Heart left ventricle (tissue), 16 donors: ENCODE data around the gene ODF4. TPM values are rescaled to one million over a fixed set of nuclear protein-coding genes. Genes with fewer than 3 reads are reported as not detected.

Source experiments
- ATAC-seq, 4 donors: fragments of 200-7000 bp; cut with Tn5 transposase; one replicate each; pipeline ENCODE4 v1.9.1; 2020 to 2022; ENCODE audit warnings: moderate library complexity in 4 of 4, mild to moderate bottlenecking in 3 of 4, moderate number of reproducible peaks in 1 of 4
- DNase-seq, 5 donors: peaks; one replicate each; pipeline ENCODE4 v3.0.0-alpha.2; 2020
- H3K27ac ChIP-seq, 12 donors: fragments of 200-600 bp; sonication (generic) in 4 of 12; one replicate each; pipeline versions ENCODE4 v1.5.0 to v1.8.0; 2016 to 2022; ENCODE audit warnings: mild to moderate bottlenecking in 2 of 12
- H3K27me3 ChIP-seq, 9 donors: fragments of 200-600 bp; sonication (generic) in 2 of 9; one replicate each; pipeline versions ENCODE4 v1.5.1 to v1.8.0; 2016 to 2022; ENCODE audit warnings: mild to moderate bottlenecking in 3 of 9
- H3K36me3 ChIP-seq, 9 donors: fragments of 200-600 bp; sonication (generic) in 2 of 9; one replicate each; pipeline versions ENCODE4 v1.5.0 to v1.8.0; 2018 to 2022; ENCODE audit warnings: mild to moderate bottlenecking in 2 of 9
- H3K4me1 ChIP-seq, 12 donors: fragments of 200-600 bp; sonication (generic) in 4 of 12; one replicate each; pipeline versions ENCODE4 v1.5.0 to v1.8.0; 2016 to 2022; ENCODE audit warnings: mild to moderate bottlenecking in 3 of 12
- H3K4me3 ChIP-seq, 12 donors: fragments of 200-600 bp; sonication (generic) in 4 of 12; one replicate each; pipeline versions ENCODE4 v1.5.0 to v1.8.0; 2017 to 2022; ENCODE audit warnings: mild to moderate bottlenecking in 9 of 12, moderate library complexity in 4 of 12
- H3K9me3 ChIP-seq, 12 donors: fragments of 200-600 bp; sonication (generic) in 4 of 12; one replicate each; pipeline versions ENCODE4 v1.5.0 to v1.8.0; 2016 to 2022; ENCODE audit warnings: mild to moderate bottlenecking in 1 of 12
- CTCF ChIP-seq, 12 donors: fragments of 200-600 bp; sonication (generic) in 4 of 12; IDR thresholded peaks; one replicate each; pipeline versions ENCODE4 v1.5.0 to v1.8.0; 2018 to 2022; ENCODE audit warnings: antibody characterized with exemption in 12 of 12, mild to moderate bottlenecking in 5 of 12
- POLR2A ChIP-seq, 2 donors: fragments of 450-650 bp; IDR thresholded peaks; one replicate each; pipeline ENCODE4 v1.6.1; 2017; ENCODE audit warnings: antibody characterized with exemption in 2 of 2, mild to moderate bottlenecking in 2 of 2, moderate library complexity in 2 of 2
- WGBS, 4 donors: extraction: QIAGEN DNeasy Blood & Tissue Kit in 2 of 4; methylation state at CpG; one replicate each; pipeline versions ENCODE4 v1.1.5 to v1.1.7; 2013 to 2018; 5-methylcytosine and 5-hydroxymethylcytosine counted together
- intact Hi-C, 10 donors: fragments of 100-400 bp; cut with DNase I; formaldehyde crosslinking; loops; one replicate each; pipeline versions ENCODE4 v1.11.1 to v1.14.2; 2022
- long read RNA-seq, 3 donors: library from polyadenylated mRNA; unstranded; transcript quantifications; one replicate each; pipeline ENCODE4 v2.0.0, GENCODE V29; 2020 to 2021
- polyA plus RNA-seq, 2 donors: library from polyadenylated mRNA; stranded (reverse); fragments of 200-250 nt; gene quantifications; one replicate each; pipeline ENCODE4 v1.2.3, GENCODE V29; 2013
- total RNA-seq, 9 donors: library from RNA; depleted of rRNA in 2 of 9; stranded (reverse); fragments of >200 nt in 2 of 9; fragmentation: NEBNext Ultra II Directional in 3 of 9; extraction: Animal tissue kit (Norgen Biotek cat#: 25700) in 3 of 9; gene quantifications; one replicate each; pipeline versions ENCODE4 v1.1.0 to v1.2.4, GENCODE V29; 2016 to 2023
- donor health status: ischemic (EF 13 %, LVEDD 7.1; RV severe dilation, severe dysfunction).
- donor health status: healthy with polysubstance abuse.
- donor health status: DM: no; HTN: yes; CAD: no.
- donor health status: DM: no; HTN: no; CAD: no.
- donor health status: ischemic (EF 25% LVEDD 6.9; RV normal size, moderate dysfunction).
- donor health status: ischemic (EF 25% LVEDD 5.7; RV mildly dilated, moderate dysfunction).
- donor health status: healthy.
- donor health status: DM: yes; HTN: yes; CAD: no.
- donor health status: ischemic (EF 35%, LVEDD 5.7; RV mildly dilated, moderate dysfunction).
- donor health status: nonischemic (EF 11% LVEDD 7.7; RV severe dilation, severe dysfunction).
- donor health status: DM: yes; HTN: yes; CAD: no.
- donor health status: PGD.
- donor health status: ischemic (EF 29% LVEDD 5.4; RV normal size, mild dysfunction).
- donor health status: nonischemic (EF 23%, LVEDD 6.1; RV moderate dilation, normal function).

ODF4 gene
- total RNA-seq (not detected), polyA plus RNA-seq (not detected)
- long read RNA-seq, donor 1: 0 reads
- long read RNA-seq, donor 2: 0 reads
- long read RNA-seq, donor 3: 0 reads

GRCh38 chr17:8339540-8339939, at the start of gene ODF4:
ODF4 (plus strand) TSS chr17:8339840; CDS start chr17:8340052, 212 bp downstream.
- intact Hi-C loops: no loop called here
- DNase-seq (no peak), ATAC-seq (no peak)
- Histone ChIP-seq H3K4me3 (no peak within 1 kb of the TSS), H3K27ac (no peak within 1 kb of the TSS), H3K27me3 (no peaks in the 10 kb centered on the region), H3K4me1 (no peaks in the 10 kb centered on the region), H3K36me3 (no peaks in the 10 kb centered on the region), H3K9me3 (no peaks in the 10 kb centered on the region)
- WGBS, 4 donors: 77 to 91% (median 81%) methylated on average over 2 of the region's 2 CpGs
- TF ChIP-seq CTCF (IDR thresholded peaks at IDR 0.05) (no peak), POLR2A (IDR thresholded peaks at IDR 0.05) (no peak)

GRCh38 chr17:8290043-8290442, 49.6 kb upstream of the ODF4 start:
- Histone ChIP-seq H3K9me3 (no peaks in the 10 kb centered on the region), H3K4me3 (no peak overlapping the region), H3K36me3 (no peaks in the 10 kb centered on the region), H3K27ac (no peak overlapping the region), H3K27me3 (no peaks in the 10 kb centered on the region), H3K4me1 (peaks cover 0 to 37% (median 23%) of the 10 kb centered on the region in 12 donors)
- TF ChIP-seq POLR2A (IDR thresholded peaks at IDR 0.05) (no peak), CTCF (IDR thresholded peaks at IDR 0.05) (no peak)
- 61 to 85% (median 73%) methylated on average over 3 of the region's 3 CpGs for WGBS, 4 donors
- ATAC-seq (no peak), DNase-seq (no peak)
- intact Hi-C loops: loop anchor here in 6 of 10 donors (5.0 to 10.0 kb wide), 6 partner anchors 43 to 225 kb away; partner anchors contain the start of genes ALOX12B (in 2 of the 6), HES7 (in 2 of the 6), ALOXE3 (in 1 of the 6) and CTC1 (in 1 of the 6)

- ATAC-seq (no peak), DNase-seq (no peak)
- Histone ChIP-seq H3K27ac (no peak overlapping the region), H3K9me3 (no peaks in the 10 kb centered on the region), H3K4me3 (no peak overlapping the region), H3K4me1 (peaks cover 0 to 34% (median 22%) of the 10 kb centered on the region in 12 donors), H3K27me3 (no peaks in the 10 kb centered on the region), H3K36me3 (no peaks in the 10 kb centered on the region)
- no peak for TF ChIP-seq CTCF (IDR thresholded peaks at IDR 0.05)
- no peak for TF ChIP-seq POLR2A (IDR thresholded peaks at IDR 0.05)
- WGBS, 4 donors: 85 to 97% (median 87%) methylated on average over 5 of the region's 5 CpGs
- intact Hi-C loops: loop anchor here in 6 of 10 donors (2.0 to 10.0 kb wide), 7 partner anchors 42 to 228 kb away; partner anchors contain the start of genes ALOX12B (in 2 of the 6), HES7 (in 2 of the 6), ALOXE3 (in 1 of the 6) and CTC1 (in 1 of the 6)
These were observed 46.8 kb upstream of the ODF4 start for GRCh38 chr17:8292639-8293395.

- H3K27ac ChIP-seq: peak overlapping the region in 9 of 12 donors; percentile 79 to 95 (median 94)
- TF ChIP-seq POLR2A (IDR thresholded peaks at IDR 0.05): no peak
- no peaks in the 10 kb centered on the region for H3K9me3 ChIP-seq
- H3K27me3 ChIP-seq: no peaks in the 10 kb centered on the region
- no peaks in the 10 kb centered on the region for H3K36me3 ChIP-seq
- WGBS, 4 donors: 89 to 95% (median 91%) methylated on average over 5 to 9 of the region's 9 CpGs
- H3K4me3 ChIP-seq: peak overlapping the region in 6 of 12 donors; percentile 56 to 85 (median 72)
- intact Hi-C loops: loop anchor here in 7 of 10 donors (2.0 to 10.0 kb wide), 8 partner anchors 46 to 230 kb away; partner anchors contain the start of genes ALOX12B (in 2 of the 7), CTC1 (in 2 of the 7), HES7 (in 2 of the 7) and PFAS (in 2 of the 7)
- DNase-seq (peak in 1 of 5 donors; percentile 45), ATAC-seq (no peak)
- H3K4me1 ChIP-seq: peaks cover 0 to 26% (median 14%) of the 10 kb centered on the region in 12 donors
These were observed 45.3 kb upstream of the ODF4 start for GRCh38 chr17:8294361-8294760.
